Sigmoid colon (tissue), 4 donors: Measurements from ENCODE around the gene MYL5.

Source experiments
- POLR2A ChIP-seq, 2 donors: fragments of 450-650 bp; IDR thresholded peaks; one replicate each; pipeline ENCODE4 v1.6.1; 2016; ENCODE audit warnings: antibody characterized with exemption in 2 of 2, mild to moderate bottlenecking in 2 of 2, moderate library complexity in 2 of 2
- POLR2AphosphoS5 ChIP-seq, 4 donors: sonication (generic); formaldehyde crosslinking; IDR thresholded peaks; one replicate each; pipeline ENCODE4 v1.6.1; 2017; ENCODE audit warnings: antibody characterized with exemption in 4 of 4

DNA sequence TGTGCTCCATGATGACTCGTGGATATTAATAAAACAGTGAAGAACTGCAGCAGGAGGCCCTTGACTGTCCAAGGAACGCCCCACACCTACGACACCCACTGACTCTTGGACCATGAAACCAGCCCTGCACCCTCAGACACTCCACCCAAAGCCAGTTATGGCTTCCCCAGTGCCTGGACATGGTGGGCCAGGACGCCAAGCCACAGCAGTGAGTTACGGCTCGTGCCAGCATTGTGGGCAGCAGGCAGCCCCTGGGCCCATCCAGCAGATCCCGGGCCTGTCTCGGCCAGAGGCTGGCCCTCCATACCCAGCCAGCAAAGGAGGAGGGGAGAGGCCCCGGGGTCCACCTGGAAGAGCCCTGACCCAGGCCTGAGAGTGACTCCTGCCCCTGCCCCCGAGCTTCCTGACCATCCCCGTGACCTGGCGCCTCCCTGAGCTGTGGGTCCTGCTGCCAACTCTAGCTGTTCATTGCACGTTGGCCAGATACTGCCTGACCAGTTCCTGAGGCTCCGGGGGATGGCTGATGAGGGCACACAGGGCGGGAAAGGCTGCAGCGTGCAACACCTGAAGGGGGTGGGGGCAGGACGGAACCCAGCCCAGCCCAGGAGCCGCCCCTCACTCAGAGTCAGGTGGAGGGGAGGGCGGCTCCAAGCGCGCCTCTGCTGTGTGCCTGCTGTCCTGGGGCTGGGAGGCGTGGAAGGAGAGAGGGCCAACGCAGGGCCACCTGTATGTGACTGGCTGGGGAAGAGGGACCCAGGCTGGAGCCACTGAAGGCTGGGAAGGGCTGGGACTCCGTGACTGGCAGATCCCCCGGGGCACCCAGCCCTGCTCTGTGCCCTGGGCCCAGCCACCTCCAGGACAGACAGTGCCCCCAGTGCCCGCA lies 13.9 kb downstream of the MYL5 start:
- TF ChIP-seq POLR2A (IDR thresholded peaks at IDR 0.05), result no peak
- TF ChIP-seq POLR2AphosphoS5 (IDR thresholded peaks at IDR 0.05), result no peak
